GM12891 (cell line): ENCODE data around the gene CILP2.

Experiments
- POLR2A ChIP-seq: IDR thresholded peaks from 2 replicates; pipeline ENCODE4 v1.6.1; 2011; ENCODE audit warnings: low read depth, low read length, control low read depth
- POLR2AphosphoS5 ChIP-seq: IDR thresholded peaks from 2 replicates; pipeline ENCODE4 v1.6.1; 2011; ENCODE audit warnings: low read depth, low read length, control low read depth
- TAF1 ChIP-seq: IDR thresholded peaks from 2 replicates; pipeline ENCODE4 v1.6.1; 2011; ENCODE audit warnings: low read depth, low read length, control low read depth

DNA sequence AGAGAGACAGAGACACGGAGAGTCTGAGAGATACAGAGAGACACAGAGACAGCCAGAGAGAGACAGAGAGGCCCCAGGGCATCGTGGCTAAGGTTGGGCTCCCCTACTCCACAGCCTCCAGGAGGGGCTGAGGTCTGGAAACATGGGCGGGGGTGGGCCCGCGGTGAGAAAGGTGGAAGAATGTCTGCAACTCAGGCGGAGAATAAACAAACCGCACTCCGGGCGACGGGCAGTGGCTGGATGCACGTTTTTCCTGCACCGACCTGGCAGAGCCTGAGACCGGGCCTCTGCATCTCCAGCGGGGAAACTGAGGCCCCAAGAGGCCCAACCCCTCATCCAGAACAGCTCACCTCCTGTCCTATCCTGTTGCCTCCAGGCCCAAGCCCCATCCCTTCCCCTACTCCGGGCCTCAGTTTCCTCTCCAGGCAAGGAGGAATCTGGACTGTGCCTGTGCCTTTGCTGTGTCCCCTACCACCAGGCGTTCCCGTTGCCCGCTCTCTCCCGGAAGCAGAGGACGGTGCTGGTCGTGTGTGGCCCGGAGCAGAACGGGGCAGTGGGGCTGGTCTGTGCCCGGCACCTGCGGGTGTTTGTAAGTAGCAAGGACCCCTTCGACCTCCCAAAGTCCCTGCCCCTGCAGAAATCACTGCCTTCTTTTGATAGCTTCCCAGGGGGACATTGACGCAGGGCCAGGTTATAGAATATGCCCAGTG, 3.4 kb upstream of the CILP2 start:
- TF ChIP-seq POLR2A, result no peak
- TF ChIP-seq TAF1, result no peak
- no peak for TF ChIP-seq POLR2AphosphoS5
